ENCODE results near the gene DDX3X.

DDX3X gene

GRCh38 chrX:41333003-41333743, 789 bp upstream of the DDX3X start (continued):
- no peak for TF ChIP-seq ZNF354C (tag by site-specific recombination; IDR thresholded peaks at IDR 0.05; ENCODE audit: borderline replicate concordance, low read depth)
- TF ChIP-seq ZNF146 (tag by site-specific recombination; IDR thresholded peaks at IDR 0.05) = peak; percentile 21; the same call in 1 of the 2 replicates
- TF ChIP-seq SCRT1 (tag by site-specific recombination; IDR thresholded peaks at IDR 0.05; ENCODE audit: borderline replicate concordance) = peak; percentile 10; the same call in 1 of the 2 replicates
- TF ChIP-seq ZNF174 (tag by site-specific recombination; IDR thresholded peaks at IDR 0.05) = no peak
- no peak for TF ChIP-seq ZNF175 (tag by site-specific recombination; IDR thresholded peaks at IDR 0.05)
- TF ChIP-seq KLF8 (tag by site-specific recombination; IDR thresholded peaks at IDR 0.05) = peak; percentile 97; the same call in 1 of the 2 replicates
- peak; percentile 73 for TF ChIP-seq ZSCAN4 (tag by site-specific recombination; IDR thresholded peaks at IDR 0.05)
- no peak for TF ChIP-seq ZNF521 (tag by site-specific recombination; IDR thresholded peaks at IDR 0.05)
- peak; percentile 78 for TF ChIP-seq KLF10 (tag by site-specific recombination; IDR thresholded peaks at IDR 0.05)
- peak; percentile 90 for TF ChIP-seq FEZF1 (tag by site-specific recombination; IDR thresholded peaks at IDR 0.05)
- TF ChIP-seq MYNN (tag by site-specific recombination; IDR thresholded peaks at IDR 0.05; ENCODE audit: borderline replicate concordance) = peak; percentile 92
- TF ChIP-seq PRDM6 (tag by site-specific recombination; IDR thresholded peaks at IDR 0.05) = no peak; the same call in 1 of the 2 replicates
- peak; percentile 94 for TF ChIP-seq ZFHX2 (tag by site-specific recombination; conservative IDR thresholded peaks at IDR 0.05)
- no peak for TF ChIP-seq ZNF26 (tag by site-specific recombination; IDR thresholded peaks at IDR 0.05)
- peak; percentile 85; the same call in 1 of the 2 replicates for TF ChIP-seq ZBTB7A (tag by site-specific recombination; IDR thresholded peaks at IDR 0.05; ENCODE audit: low read depth)
- TF ChIP-seq CTCF (tag by site-specific recombination; IDR thresholded peaks at IDR 0.05) = no peak; the same call in 1 of the 2 replicates
- peak; percentile 85 for TF ChIP-seq GFI1B (tag by site-specific recombination; IDR thresholded peaks at IDR 0.05)
- TF ChIP-seq, protein P1, sequence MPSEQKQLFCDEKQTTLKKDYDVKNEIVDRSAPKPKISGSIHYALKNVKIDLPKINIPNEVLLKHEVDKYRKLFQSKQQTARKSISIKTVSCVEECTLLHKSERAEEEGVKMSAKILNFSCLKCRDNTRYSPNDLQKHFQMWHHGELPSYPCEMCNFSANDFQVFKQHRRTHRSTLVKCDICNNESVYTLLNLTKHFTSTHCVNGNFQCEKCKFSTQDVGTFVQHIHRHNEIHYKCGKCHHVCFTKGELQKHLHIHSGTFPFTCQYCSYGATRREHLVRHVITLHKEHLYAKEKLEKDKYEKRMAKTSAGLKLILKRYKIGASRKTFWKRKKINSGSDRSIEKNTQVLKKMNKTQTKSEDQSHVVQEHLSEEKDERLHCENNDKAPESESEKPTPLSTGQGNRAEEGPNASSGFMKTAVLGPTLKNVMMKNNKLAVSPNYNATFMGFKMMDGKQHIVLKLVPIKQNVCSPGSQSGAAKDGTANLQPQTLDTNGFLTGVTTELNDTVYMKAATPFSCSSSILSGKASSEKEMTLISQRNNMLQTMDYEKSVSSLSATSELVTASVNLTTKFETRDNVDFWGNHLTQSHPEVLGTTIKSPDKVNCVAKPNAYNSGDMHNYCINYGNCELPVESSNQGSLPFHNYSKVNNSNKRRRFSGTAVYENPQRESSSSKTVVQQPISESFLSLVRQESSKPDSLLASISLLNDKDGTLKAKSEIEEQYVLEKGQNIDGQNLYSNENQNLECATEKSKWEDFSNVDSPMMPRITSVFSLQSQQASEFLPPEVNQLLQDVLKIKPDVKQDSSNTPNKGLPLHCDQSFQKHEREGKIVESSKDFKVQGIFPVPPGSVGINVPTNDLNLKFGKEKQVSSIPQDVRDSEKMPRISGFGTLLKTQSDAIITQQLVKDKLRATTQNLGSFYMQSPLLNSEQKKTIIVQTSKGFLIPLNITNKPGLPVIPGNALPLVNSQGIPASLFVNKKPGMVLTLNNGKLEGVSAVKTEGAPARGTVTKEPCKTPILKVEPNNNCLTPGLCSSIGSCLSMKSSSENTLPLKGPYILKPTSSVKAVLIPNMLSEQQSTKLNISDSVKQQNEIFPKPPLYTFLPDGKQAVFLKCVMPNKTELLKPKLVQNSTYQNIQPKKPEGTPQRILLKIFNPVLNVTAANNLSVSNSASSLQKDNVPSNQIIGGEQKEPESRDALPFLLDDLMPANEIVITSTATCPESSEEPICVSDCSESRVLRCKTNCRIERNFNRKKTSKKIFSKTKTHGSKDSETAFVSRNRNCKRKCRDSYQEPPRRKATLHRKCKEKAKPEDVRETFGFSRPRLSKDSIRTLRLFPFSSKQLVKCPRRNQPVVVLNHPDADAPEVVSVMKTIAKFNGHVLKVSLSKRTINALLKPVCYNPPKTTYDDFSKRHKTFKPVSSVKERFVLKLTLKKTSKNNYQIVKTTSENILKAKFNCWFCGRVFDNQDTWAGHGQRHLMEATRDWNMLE (tag by site-specific recombination; conservative IDR thresholded peaks at IDR 0.05; ENCODE audit: low read depth) = peak; percentile 58; the same call in 1 of the 2 replicates
- peak; percentile 34; the same call in 1 of the 2 replicates for TF ChIP-seq ZNF501 (tag by site-specific recombination; IDR thresholded peaks at IDR 0.05)
- peak; percentile 85 for TF ChIP-seq ZNF362 (tag by site-specific recombination; IDR thresholded peaks at IDR 0.05)
- no peak for TF ChIP-seq ZNF768 (tag by site-specific recombination; IDR thresholded peaks at IDR 0.05)
- no peak for TF ChIP-seq ZNF585B (tag by site-specific recombination; IDR thresholded peaks at IDR 0.05)
- no peak for TF ChIP-seq ZNF350 (tag by site-specific recombination; IDR thresholded peaks at IDR 0.05)
- no peak for TF ChIP-seq ZNF530 (tag by site-specific recombination; IDR thresholded peaks at IDR 0.05; ENCODE audit: low read depth)
- 0 out of 2 replicates have a peak, but pooled peaks have one; percentile 8 for TF ChIP-seq TRIM28 (IDR thresholded peaks at IDR 0.05; ENCODE audit: borderline replicate concordance, low read length)
- no peak for TF ChIP-seq ZNF133 (tag by site-specific recombination; IDR thresholded peaks at IDR 0.05)
- TF ChIP-seq ZNF610 (tag by site-specific recombination; IDR thresholded peaks at IDR 0.05; ENCODE audit: borderline replicate concordance) = peak; percentile 88

All from HEK293 (cell line).